Left kidney (tissue), 2 donors: ENCODE data around the gene CHD2. TPM values are rescaled to one million over a fixed set of nuclear protein-coding genes. Genes with fewer than 3 reads are reported as not detected.

Experiments
- DNase-seq: peaks from one replicate; pipeline ENCODE4 v3.0.0-alpha.2; 2013
- polyA plus RNA-seq: library from polyadenylated mRNA; unstranded; fragments of 120-200 nt; gene quantifications from one replicate; pipeline ENCODE4 v1.2.1, GENCODE V29; 2013; ENCODE audit not compliant: insufficient read length

CHD2 gene
- polyA plus RNA-seq, 1 donor: 134 TPM

DNA sequence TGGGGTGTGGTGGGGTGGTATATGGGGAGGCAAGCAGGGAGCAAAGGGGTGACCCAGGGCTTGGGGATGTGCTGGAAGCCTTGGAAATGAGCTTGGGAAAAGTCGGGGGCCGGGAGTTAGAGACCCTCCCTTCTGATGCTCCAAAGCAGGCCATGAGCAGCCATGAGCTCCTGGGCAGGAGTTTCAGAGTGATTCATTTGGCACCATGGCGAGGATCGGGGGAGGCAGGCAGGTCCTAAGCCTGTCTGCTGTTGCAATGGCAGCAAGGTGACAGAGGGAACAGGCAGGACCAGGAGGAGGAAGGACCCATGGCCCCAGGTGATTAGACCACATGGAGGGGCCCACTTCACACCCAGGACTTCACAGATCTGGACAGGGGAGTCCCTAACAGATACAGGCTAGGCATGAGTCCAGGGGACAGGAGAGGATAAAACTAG lies 167.5 kb downstream of the CHD2 start:
- DNase-seq: no peak

DNA sequence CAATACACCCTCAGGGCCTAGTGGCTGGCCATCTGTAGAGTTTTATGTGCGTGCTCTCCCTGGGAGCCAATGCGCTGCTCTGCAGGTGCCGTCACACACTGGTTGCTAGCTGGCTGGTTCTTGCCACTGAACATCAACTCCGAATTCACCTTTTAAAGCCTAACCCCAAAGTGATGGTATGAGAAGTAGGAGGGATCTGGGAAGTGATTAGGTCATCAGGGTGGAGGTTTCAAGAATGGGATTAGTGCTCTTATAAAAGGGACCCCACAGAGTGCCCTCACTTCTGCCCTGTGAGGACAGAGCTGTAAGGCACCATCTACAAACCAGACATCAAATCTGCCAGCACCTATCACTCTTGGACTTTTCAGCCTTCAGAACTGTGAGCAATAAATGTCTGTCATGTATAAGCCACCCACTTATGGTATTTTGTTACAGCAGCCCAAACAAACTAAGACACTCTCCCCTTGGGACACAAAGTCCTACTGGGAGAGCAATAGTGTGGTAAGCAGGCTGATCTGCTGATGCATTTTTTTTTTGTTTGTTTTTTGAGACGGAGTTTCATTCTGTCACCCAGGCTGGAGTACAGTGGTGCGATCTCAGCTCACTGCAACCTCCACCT lies 168.6 kb downstream of the CHD2 start:
- no peak for DNase-seq

DNA sequence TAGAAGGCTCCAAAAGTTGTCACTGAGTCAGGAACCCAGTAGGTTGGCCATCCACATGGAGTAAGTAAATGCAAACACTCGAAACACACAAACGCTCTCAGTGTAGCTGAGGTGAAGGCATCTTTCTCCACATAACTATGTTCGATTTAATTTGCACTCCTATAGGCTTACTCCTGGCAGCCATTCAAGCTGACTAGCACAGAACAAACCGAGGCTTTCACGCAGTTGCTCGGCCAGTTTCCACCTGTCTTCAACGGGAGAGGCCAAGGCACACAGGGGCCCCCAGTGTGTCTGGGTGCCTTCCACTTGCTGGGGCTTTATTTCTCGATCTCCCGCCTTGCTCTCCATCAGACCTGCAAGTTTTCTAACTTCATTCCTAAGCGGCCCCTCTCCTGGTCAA lies 170.0 kb downstream of the CHD2 start:
- no peak for DNase-seq

DNA sequence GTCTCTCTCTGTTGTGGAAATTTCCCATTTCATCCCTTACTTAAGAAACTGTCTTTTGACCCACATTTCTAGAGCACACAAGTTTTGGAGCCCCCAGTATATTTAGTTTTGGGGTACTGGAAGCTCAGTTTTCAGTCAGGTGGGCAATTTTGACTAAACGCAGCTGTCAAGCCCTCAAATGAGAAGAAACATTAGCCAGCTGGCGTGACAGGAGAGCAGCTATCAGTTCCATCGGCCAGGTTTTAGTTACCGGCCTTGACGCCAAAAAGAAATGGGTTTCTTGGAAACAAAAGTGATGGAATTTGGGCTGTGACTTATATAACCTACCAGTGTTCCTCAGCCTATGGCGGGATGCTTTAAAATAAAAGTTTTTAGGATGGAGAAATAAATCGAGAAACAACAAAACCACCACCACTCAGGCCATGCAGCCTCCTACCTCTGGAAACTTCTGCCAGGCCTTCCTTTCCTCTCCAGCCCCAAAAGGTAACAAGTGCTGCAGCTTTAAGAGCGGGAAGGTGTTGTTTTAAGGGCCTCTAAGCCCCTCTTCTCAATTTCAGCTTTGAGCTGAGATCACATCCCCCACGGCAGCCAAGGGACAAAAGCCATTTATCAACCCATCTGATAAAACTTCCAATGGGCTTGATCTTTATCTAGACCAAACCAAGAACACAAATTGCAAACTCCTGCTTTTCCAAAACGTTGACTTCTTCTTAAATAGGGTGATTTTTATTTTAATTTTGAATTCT lies 170.6 kb downstream of the CHD2 start:
- no peak for DNase-seq

DNA sequence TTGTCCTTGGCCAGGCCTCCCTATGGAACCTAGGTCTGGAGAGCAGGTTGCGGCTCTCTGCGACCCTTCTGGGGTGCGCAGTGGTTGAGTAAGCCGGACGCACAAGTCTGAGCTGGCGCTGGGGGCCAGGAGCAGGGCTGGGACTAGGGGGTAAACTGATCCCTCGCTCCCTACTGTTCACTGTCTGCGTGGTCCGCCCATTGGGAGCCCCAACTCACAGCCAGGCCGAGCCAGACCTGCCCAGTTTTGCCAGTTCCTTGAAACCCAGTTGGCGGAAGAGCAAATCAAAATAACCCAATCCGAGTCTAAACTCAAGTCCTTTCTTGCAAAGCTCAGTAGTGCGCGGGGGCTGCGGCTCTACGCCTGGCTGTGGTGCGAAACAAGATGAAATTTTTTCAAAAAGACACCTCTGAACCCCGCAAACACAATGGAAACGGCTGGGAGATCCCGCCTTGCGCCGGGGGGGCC lies 171.4 kb downstream of the CHD2 start:
- DNase-seq: no peak

DNA sequence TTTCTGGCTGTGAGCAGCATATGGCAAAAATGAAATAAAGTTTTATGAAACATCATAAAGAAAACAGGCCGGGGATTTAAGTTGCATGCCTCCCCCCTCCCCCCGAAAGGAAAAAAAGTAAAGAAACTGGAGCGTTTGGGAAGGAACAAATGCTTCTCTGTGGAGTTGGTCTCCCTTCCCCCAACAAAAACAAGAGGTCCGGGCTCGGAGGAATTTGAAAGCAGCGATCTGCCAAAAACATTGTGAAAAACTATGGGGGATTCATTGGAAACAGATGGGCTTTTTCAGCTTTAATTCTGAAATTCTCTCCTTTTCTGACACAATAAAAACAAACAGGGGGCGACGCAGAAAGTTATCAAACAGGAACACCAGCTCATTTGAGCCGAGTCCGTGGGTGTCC lies 171.9 kb downstream of the CHD2 start:
- peak; percentile 74 for DNase-seq

DNA sequence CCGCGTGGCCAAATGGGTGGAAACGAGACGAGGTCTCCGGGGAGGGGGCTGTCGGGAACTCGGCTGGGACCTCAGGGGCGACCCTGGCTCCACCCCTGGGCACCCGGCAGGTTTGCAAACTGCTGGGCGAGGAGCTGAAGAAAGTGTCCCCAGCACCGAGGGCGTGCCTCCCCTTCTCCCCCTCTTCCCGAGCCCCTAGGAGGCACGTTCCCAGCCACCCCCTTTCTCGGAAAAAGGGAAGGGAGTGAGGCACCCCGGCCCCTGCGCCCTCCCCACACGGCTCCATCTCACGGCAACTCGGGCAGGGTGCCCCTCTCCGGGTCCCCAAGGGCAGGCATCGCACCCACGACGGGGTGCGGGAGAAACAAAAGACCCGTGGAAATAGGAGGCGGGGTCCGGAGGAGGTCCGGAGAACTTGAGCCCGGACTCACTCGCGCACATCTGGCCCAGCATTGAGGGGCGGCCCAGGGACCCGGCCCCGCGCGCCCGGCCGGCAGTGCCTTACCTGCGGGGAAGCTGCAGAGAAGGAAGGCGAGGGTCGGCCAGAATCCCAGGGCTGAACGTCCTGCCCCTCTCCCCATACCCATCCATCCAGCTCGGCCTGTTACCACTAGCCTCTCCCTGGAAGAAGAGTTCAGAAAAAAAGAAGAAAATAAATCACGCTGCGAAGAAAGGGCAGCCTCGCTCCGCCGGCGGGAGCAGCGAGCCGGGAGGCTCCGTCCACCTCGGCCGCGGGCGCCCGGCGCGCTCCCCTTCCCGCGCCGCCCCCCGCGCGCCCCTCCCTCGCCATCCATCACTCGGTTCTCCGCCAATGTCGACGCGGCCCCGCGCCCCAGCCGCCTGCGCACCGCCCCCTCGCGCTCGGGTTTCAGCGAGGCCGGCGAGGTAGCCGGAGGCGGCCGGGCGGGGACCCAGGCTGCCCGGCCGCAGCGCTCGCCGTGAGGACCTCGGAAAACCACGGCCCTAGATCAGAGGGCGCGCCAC lies 172.6 kb downstream of the CHD2 start:
- DNase-seq: peak; percentile 87

DNA sequence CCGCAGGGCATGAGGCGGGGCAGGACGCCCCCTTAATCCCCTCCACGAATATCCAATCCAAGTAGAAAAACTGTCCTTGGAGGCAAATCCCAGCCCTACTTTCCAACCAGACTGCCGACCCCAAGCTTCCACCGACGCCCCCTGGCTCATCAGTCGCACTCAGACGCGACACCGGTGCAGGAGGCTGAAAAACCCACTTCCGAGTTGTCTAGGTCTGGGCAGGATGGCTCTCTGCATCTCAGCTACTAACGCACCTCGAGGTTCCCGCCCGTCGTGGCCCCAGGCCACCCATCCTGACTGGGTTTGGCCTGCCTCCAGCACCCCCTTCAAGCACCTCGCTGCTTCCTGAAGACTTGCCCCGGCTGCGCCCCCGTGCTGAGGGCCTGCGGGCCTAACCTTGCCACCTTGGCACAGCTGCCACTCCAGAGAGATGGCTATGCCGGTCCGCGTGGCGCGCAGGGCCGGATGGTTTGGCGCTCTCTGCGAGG lies 173.4 kb downstream of the CHD2 start:
- DNase-seq: no peak

DNA sequence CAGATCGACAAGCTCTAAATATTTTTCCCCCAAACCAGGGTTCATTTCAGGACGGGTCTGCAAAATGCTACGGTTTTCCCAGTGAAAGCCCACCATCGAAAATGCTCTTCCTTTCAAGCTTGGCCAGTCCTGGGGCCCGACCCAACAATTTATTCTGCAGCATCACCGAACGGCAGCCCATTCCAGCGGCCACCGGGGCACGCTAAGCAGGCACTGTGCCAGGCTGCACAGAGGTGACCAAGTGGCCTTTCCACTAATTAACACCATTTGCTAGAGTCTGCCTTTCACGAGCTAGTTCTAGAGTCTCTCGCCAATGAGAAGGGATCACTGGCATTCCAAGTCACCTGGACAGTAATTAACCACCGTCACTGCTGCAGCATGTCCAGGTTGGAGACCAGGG lies 174.5 kb downstream of the CHD2 start:
- DNase-seq: no peak

DNA sequence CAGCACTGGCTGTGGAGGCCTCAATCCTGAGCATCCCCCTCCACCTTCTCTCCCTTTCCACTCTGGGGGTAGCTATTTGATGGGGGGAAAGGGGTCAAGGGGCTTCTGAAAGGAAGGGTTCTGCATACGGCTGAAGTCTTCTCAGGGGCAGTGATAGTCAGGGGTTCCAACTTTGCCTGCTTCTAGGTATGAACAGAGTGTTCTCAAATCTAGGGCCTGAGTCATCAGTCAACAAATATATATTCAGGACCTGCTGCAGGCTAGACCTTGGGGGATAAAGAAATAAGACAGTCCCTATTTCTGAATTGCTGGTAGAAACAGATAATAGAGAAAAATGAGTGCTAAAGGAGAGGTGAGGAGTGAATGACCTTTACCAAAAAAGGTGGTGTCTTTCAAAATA lies 176.1 kb downstream of the CHD2 start:
- no peak for DNase-seq

DNA sequence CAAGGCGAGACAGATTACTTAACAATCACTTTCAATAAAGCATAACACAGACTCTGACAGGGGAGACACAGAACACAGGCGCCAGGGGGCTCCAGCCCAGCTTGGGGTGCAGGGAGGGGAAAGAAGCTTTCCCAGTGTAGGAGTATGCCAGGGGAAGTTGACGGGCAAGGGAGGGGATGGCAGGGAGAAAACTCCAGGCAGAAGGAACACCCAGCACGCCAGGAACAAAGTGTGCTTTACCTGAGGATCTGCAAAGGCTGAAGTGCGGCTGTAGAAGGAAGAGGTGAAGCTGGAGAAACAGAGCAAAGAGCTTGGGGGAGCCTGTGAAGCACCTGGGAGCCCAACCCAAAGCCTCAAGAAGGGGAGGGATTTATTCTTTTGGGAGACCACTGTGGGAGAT lies 176.8 kb downstream of the CHD2 start:
- no peak for DNase-seq

Other genes starting within 250 kb of the CHD2 start
- gene FAM174B, start 244.5 kb upstream of the CHD2 start, polyA plus RNA-seq: 35.2 TPM
- 7.9 TPM for gene RGMA, start 188.9 kb downstream of the CHD2 start, polyA plus RNA-seq